ENCODE measurements around the gene KCMF1. TPM values are rescaled to one million over a fixed set of nuclear protein-coding genes. Genes with fewer than 3 reads are reported as not detected.
A peak's percentile ranks its signal among the peaks of the same experiment; 100 is the strongest.

KCMF1 gene
- total and polyA plus RNA-seq, 2 donors (not counting 1 experiment from before 2014, with no cell fraction given): 43.7 to 81.5 TPM

- Mint-ChIP-seq H3K27me3 (no peaks in the 10 kb centered on the region), H3K4me1 (peaks cover 33% of the 10 kb centered on the region), H3K4me3 (no peak overlapping the region), H3K9me3 (ENCODE audit: insufficient read depth) (no peaks in the 10 kb centered on the region), H3K27ac (no peak overlapping the region)
- peak overlapping the region in 1 of 2 donors; percentile 61 for H3K27ac ChIP-seq (ENCODE audit: low read length in 2 of 2)
- H3K4me1 ChIP-seq (ENCODE audit: control insufficient read depth in 2 of 2, insufficient read depth in 2 of 2, low read length in 2 of 2): peaks cover 38 to 43% of the 10 kb centered on the region in 2 donors
- H3K36me3 ChIP-seq (replicated peaks in 1 of 2; ENCODE audit: control extremely low read depth in 1 of 2, control insufficient read depth in 1 of 2, extremely low read depth in 1 of 2, insufficient read depth in 2 of 2, low read length in 1 of 2): peaks cover 1 to 6% of the 10 kb centered on the region in 2 experiments
- peaks cover 79% of the 10 kb centered on the region for H4K20me1 ChIP-seq (ENCODE audit: control insufficient read depth, insufficient read depth, low read length, poor library complexity, severe bottlenecking)
- H3K79me2 ChIP-seq (ENCODE audit: control insufficient read depth, insufficient read depth, low read length): peaks cover 100% of the 10 kb centered on the region
- no peak overlapping the region for H3K9ac ChIP-seq (ENCODE audit: low read length)
- ATAC-seq (ENCODE audit: low read depth) (no peak), DNase-seq (no peak)
- H3K9me3 ChIP-seq (ENCODE audit: control extremely low read depth in 1 of 3, control insufficient read depth in 2 of 3, insufficient read depth in 1 of 3, low read length in 2 of 3): no peaks in the 10 kb centered on the region
- TF ChIP-seq EZH2 (IDR thresholded peaks at IDR 0.05; ENCODE audit: borderline replicate concordance, insufficient read depth, low read depth, low read length, poor library complexity, severe bottlenecking): no peak
- TF ChIP-seq, protein P1, sequence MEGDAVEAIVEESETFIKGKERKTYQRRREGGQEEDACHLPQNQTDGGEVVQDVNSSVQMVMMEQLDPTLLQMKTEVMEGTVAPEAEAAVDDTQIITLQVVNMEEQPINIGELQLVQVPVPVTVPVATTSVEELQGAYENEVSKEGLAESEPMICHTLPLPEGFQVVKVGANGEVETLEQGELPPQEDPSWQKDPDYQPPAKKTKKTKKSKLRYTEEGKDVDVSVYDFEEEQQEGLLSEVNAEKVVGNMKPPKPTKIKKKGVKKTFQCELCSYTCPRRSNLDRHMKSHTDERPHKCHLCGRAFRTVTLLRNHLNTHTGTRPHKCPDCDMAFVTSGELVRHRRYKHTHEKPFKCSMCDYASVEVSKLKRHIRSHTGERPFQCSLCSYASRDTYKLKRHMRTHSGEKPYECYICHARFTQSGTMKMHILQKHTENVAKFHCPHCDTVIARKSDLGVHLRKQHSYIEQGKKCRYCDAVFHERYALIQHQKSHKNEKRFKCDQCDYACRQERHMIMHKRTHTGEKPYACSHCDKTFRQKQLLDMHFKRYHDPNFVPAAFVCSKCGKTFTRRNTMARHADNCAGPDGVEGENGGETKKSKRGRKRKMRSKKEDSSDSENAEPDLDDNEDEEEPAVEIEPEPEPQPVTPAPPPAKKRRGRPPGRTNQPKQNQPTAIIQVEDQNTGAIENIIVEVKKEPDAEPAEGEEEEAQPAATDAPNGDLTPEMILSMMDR (IDR thresholded peaks at IDR 0.05): no peak
- no peak overlapping the region for H3K4me3 ChIP-seq (ENCODE audit: control extremely low read depth in 1 of 5, extremely low read depth in 1 of 5, insufficient read depth in 1 of 5, low read depth in 2 of 5, low read length in 4 of 5)
- H3K27me3 ChIP-seq (replicated peaks in 1 of 4; ENCODE audit: control extremely low read depth in 1 of 4, control insufficient read depth in 3 of 4, insufficient read depth in 4 of 4, low read length in 3 of 4): no peaks in the 10 kb centered on the region
- no peak overlapping the region for H2AFZ ChIP-seq (ENCODE audit: insufficient read depth, low read depth, low read length, poor library complexity, severe bottlenecking)
- ChIA-PET POLR2A (no interaction called here), CTCF (no interaction called here)
- 94% methylated on average over 2 of the region's 2 CpGs for WGBS (ENCODE audit: insufficient coverage)
- intact Hi-C loops (cut with micrococcal nuclease): no loop called here
- peak overlapping the region; percentile 21 for H3K4me2 ChIP-seq (replicated peaks; ENCODE audit: low read depth, low read length, poor library complexity, severe bottlenecking)
These were observed 18.5 kb downstream of the KCMF1 start for GRCh38 chr2:84989422-84989821.

DNA sequence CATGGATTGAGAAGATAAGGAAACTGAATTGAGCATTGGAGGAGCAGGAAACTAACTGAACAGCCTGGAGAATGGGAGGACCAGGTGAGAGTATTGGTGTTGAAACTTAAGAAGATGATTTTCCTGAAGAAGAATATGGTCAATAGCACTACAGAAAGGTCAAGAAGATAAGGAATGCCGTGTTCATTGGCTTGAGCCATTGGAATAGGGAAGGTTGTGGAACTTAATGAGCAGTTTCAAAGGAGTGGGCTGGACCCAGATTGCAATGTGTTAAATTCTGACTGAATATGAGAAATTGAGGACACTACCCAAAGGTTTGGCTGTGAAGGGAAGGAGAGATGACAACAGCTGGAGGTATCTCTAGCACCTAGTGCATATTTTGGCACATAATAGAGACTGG is 19.0 kb downstream of the KCMF1 start:
- H3K36me3 ChIP-seq (replicated peaks in 1 of 2; ENCODE audit: control extremely low read depth in 1 of 2, control insufficient read depth in 1 of 2, extremely low read depth in 1 of 2, insufficient read depth in 2 of 2, low read length in 1 of 2): peaks cover 1 to 4% of the 10 kb centered on the region in 2 experiments
- Mint-ChIP-seq H3K4me1 (peaks cover 33% of the 10 kb centered on the region), H3K27ac (no peak overlapping the region), H3K9me3 (ENCODE audit: insufficient read depth) (no peaks in the 10 kb centered on the region), H3K4me3 (no peak overlapping the region), H3K27me3 (no peaks in the 10 kb centered on the region)
- no peak for DNase-seq
- H2AFZ ChIP-seq (ENCODE audit: insufficient read depth, low read depth, low read length, poor library complexity, severe bottlenecking): no peak overlapping the region
- no peaks in the 10 kb centered on the region for H3K27me3 ChIP-seq (replicated peaks in 1 of 4; ENCODE audit: control extremely low read depth in 1 of 4, control insufficient read depth in 3 of 4, insufficient read depth in 4 of 4, low read length in 3 of 4)
- no peak for ATAC-seq (ENCODE audit: low read depth)
- peaks cover 99% of the 10 kb centered on the region for H3K79me2 ChIP-seq (ENCODE audit: control insufficient read depth, insufficient read depth, low read length)
- CTCF ChIA-PET: no interaction called here
- H4K20me1 ChIP-seq (ENCODE audit: control insufficient read depth, insufficient read depth, low read length, poor library complexity, severe bottlenecking): peaks cover 74% of the 10 kb centered on the region
- peaks cover 38% of the 10 kb centered on the region in 2 donors for H3K4me1 ChIP-seq (ENCODE audit: control insufficient read depth in 2 of 2, insufficient read depth in 2 of 2, low read length in 2 of 2)
- H3K9me3 ChIP-seq (ENCODE audit: control extremely low read depth in 1 of 3, control insufficient read depth in 2 of 3, insufficient read depth in 1 of 3, low read length in 2 of 3): no peaks in the 10 kb centered on the region
- H3K4me2 ChIP-seq (replicated peaks; ENCODE audit: low read depth, low read length, poor library complexity, severe bottlenecking): no peak overlapping the region
- POLR2A ChIA-PET: no interaction called here
- 100% methylated on average over 1 of the region's 1 CpG for WGBS (ENCODE audit: insufficient coverage)
- intact Hi-C loops (cut with micrococcal nuclease): no loop called here
- no peak overlapping the region for H3K9ac ChIP-seq (ENCODE audit: low read length)
- H3K27ac ChIP-seq (ENCODE audit: low read length in 2 of 2): peak overlapping the region in 1 of 2 donors; percentile 25
- TF ChIP-seq, protein P1 (IDR thresholded peaks at IDR 0.05): no peak
- TF ChIP-seq EZH2 (IDR thresholded peaks at IDR 0.05; ENCODE audit: borderline replicate concordance, insufficient read depth, low read depth, low read length, poor library complexity, severe bottlenecking): no peak
- H3K4me3 ChIP-seq (ENCODE audit: control extremely low read depth in 1 of 5, extremely low read depth in 1 of 5, insufficient read depth in 1 of 5, low read depth in 2 of 5, low read length in 4 of 5): no peak overlapping the region
